Left renal cortex interstitium (tissue), 4 donors: ENCODE data around the gene TENT5C. TPM values are rescaled to one million over a fixed set of nuclear protein-coding genes. Genes with fewer than 3 reads are reported as not detected.
A peak's percentile ranks its signal among the peaks of the same experiment; 100 is the strongest.
"Not testable (repeated sequence)": the region's sequence is repeated elsewhere in the genome, so short reads cannot be mapped to it uniquely, and the experiment has no call there.

ENCODE experiments used
- DNase-seq, 4 donors: peaks; one replicate each; pipeline ENCODE4 v3.0.0-alpha.2; 2013; ENCODE audit warnings: low read depth in 4 of 4, low spot score in 2 of 4, missing footprints in 1 of 4
- polyA plus RNA-seq, 4 donors: library from polyadenylated mRNA; unstranded; fragments of 120-200 nt; gene quantifications; one replicate each; pipeline ENCODE4 v1.2.1, GENCODE V29; 2013; ENCODE audit not compliant: insufficient read length in 4 of 4

Gene TENT5C
- 1 to 10 TPM; 2.1 to 4.1 (median 2.7) TPM for polyA plus RNA-seq

- DNase-seq, result peak; percentile 39 to 94 (median 86)
Observed at GRCh38 chr1:117605774-117606648, at the start of gene TENT5C. TSS of gene TENT5C (plus strand) at chr1:117606048. CDS start at chr1:117622869, 16,821 bp downstream.

GRCh38 chr1:117556341-117556740, 49.5 kb upstream of the TENT5C start:
- DNase-seq, result no peak

GRCh38 chr1:117556976-117557375, 48.9 kb upstream of the TENT5C start:
- DNase-seq, result no peak

- DNase-seq, result not testable (repeated sequence)
Observed at GRCh38 chr1:117558451-117558850, 47.4 kb upstream of the TENT5C start.

GRCh38 chr1:117559139-117559538, 46.7 kb upstream of the TENT5C start:
- DNase-seq, result no peak

GRCh38 chr1:117559985-117560384, 45.9 kb upstream of the TENT5C start:
- no peak for DNase-seq

GRCh38 chr1:117561071-117561470, 44.8 kb upstream of the TENT5C start:
- DNase-seq, result no peak

GRCh38 chr1:117561551-117561950, 44.3 kb upstream of the TENT5C start:
- DNase-seq, result no peak

- no peak for DNase-seq
Observed at GRCh38 chr1:117562581-117563491, 43.0 kb upstream of the TENT5C start.

GRCh38 chr1:117563492-117563875, 42.4 kb upstream of the TENT5C start:
- DNase-seq, result no peak

- DNase-seq, result no peak
Observed at GRCh38 chr1:117564227-117565075, 41.4 kb upstream of the TENT5C start.

GRCh38 chr1:117565076-117565556, 40.7 kb upstream of the TENT5C start:
- no peak for DNase-seq

- DNase-seq, result no peak
Observed at GRCh38 chr1:117565745-117566455, 39.9 kb upstream of the TENT5C start.

- DNase-seq, result no peak
Observed at GRCh38 chr1:117566556-117566955, 39.3 kb upstream of the TENT5C start.

GRCh38 chr1:117567435-117567834, 38.4 kb upstream of the TENT5C start:
- DNase-seq, result no peak

GRCh38 chr1:117567976-117568375, 37.9 kb upstream of the TENT5C start:
- DNase-seq, result no peak

GRCh38 chr1:117568999-117569398, 36.8 kb upstream of the TENT5C start:
- no peak for DNase-seq

GRCh38 chr1:117569856-117570255, 36.0 kb upstream of the TENT5C start:
- DNase-seq, result no peak

- DNase-seq, result no peak
Observed at GRCh38 chr1:117570988-117571409, 34.8 kb upstream of the TENT5C start.

GRCh38 chr1:117571496-117571895, 34.4 kb upstream of the TENT5C start:
- no peak for DNase-seq
